IPS DF 19.7 (cell line): ENCODE measurements around the gene PRKACB.
"Not testable (repeated sequence)": the region's sequence is repeated elsewhere in the genome, so short reads cannot be mapped to it uniquely, and the experiment has no call there.

Experiments
- DNase-seq: peaks from one replicate; pipeline ENCODE4 v3.0.0-alpha.2; 2013; ENCODE audit warnings: low read depth, low spot score

Gene PRKACB

DNA sequence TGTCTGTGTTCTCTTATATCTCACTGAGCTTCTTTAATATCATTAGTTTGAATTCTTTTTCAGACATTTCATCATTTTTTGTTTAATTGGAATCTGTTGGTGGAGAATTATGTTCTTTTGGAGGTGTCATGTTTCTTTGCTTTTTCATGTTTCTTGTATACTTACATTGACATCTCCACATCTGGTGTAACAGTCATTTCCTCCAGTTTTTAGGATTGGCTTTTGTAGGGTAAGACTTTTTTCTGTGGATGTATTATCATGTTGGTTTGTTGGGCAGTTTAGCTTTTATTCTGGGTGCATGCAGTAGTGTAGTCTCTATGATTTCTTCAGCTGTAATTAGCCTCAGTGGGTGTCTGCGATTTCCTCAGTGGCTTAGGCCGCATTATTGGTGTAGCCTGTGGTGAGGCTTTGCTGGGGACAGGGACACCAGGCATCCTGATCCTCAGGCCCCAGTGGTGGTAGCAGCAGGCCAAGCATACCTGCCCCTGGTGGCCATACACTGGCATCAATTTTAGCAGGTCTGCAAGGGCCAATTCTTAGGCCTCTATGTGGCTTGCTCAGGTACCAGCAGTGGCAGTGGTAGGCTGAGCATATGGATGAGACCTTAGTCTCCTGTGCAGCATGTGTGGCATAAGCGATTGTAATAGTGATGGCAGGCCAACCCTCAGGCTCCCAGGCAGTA is 79.8 kb downstream of the PRKACB start:
- no peak for DNase-seq

DNA sequence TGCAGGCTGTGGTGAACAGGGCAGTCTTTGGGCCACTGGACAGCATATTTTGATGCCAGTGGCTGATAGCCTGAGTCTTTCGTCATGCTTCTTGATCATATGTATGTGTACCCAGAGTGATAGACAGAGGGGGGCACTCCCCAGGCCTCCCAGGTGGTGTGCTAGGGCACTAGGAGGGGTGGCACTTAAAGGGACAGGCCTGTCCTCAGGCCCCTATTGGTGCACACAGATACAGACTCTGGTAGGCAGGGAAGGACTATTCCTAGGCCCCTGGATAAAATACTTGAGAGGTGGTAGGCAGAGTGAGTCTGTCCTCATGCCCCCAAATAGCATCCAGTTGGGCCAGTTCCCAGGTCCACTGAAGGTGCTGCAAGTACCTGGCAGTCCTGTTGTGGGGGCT is 80.8 kb downstream of the PRKACB start:
- DNase-seq: no peak

DNA sequence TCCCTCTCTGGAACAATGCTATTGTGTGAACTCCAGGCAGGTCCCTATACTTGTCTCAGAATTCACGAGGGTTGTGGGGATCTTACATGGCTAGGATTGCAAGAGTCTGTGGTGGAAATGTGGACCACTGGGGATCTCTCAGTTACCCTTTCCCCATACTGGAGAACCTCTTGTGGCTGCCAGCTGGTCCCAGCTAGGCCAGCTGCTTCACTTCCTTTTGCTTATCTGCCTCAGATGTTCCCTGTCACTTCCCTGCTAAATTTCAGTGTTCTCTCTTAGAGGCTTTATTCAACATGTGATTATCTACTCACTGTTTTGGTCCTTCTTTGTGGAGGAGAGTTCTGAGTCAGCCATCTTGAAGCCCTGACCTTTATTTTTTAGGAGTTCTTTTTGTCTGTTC is 81.6 kb downstream of the PRKACB start:
- no peak for DNase-seq

DNA sequence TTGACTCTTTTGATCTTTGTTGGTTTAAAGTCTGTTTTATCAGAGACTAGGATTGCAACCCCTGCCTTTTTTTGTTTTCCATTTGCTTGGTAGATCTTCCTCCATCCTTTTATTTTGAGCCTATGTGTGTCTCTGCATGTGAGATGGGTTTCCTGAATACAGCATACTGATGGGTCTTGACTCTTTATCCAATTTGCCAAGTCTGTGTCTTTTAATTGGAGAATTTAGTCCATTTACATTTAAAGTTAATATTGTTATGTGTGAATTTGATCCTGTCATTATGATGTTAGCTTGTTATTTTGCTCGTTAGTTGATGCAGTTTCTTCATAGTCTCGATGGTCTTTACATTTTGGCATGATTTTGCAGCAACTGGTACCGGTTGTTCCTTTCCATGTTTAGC is 88.6 kb downstream of the PRKACB start:
- DNase-seq: not testable (repeated sequence)

DNA sequence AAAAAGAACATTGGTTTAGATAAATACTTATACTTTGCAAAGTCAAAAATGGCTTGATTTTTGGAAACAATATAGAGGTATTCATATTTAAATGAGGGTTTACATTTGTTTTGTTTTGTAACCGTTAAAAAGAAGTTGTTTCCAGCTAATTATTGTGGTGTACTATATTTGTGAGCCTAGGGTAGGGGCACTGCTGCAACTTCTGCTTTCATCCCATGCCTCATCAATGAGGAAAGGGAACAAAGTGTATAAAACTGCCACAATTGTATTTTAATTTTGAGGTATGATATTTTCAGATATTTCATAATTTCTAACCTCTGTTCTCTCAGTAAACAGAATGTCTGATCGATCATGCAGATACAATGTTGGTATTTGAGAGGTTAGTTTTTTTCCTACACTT is 92.2 kb downstream of the PRKACB start:
- no peak for DNase-seq

DNA sequence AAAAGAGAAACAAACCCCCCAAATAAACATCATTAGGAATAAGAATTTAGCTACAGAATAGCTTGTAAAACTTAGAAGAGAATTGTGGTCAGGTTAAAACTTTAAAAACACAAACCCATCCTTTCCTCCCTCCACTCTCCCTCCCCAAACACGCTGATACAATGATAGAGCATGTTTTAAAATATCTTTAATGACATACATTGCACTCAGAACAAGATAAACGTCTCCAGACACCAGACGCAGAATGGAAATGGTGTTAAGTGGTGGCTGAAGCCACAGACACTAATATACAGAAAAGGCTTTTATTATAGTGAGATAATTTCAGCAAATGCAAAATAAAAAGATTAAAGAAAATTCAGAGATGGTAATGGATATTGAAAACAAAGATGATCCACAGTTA is 98.6 kb downstream of the PRKACB start:
- DNase-seq: no peak

DNA sequence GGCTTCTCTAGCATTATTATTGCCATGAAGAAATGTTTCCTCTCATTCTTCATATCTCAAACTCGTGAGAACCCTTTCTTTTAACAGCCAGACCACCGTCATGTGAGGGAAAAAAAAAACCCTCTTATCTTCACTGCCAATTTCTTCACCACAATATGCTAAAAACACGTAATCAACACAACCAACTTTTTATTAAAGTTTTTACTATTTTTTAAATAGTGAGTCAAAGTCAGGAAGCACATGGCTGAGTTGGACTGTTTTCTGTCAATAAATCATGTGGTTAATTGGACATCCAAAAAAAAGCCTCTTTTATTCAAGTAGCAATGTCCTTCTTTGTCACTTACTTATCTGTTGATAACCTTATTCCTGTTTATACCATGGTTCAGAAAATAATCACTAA is 101.5 kb downstream of the PRKACB start:
- DNase-seq: no peak

DNA sequence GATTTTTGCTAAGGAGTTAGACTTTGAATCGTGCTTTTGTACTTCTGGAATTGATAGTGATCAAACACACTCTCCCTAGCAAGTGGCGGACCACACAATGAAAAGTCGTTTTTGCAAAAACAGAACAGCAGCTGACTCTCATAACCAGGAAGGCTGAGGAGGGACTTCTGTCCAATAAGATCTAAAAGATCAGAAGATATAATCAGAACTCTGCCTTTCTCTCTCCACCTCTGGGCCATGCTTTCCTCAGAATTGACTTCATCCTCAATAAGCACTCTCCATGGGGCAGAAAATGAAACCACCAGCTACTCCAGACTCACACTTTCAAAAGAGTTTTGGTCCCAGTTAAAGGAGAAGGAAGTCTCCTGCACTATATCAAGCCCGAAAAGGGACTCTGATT is 102.1 kb downstream of the PRKACB start:
- DNase-seq: no peak

DNA sequence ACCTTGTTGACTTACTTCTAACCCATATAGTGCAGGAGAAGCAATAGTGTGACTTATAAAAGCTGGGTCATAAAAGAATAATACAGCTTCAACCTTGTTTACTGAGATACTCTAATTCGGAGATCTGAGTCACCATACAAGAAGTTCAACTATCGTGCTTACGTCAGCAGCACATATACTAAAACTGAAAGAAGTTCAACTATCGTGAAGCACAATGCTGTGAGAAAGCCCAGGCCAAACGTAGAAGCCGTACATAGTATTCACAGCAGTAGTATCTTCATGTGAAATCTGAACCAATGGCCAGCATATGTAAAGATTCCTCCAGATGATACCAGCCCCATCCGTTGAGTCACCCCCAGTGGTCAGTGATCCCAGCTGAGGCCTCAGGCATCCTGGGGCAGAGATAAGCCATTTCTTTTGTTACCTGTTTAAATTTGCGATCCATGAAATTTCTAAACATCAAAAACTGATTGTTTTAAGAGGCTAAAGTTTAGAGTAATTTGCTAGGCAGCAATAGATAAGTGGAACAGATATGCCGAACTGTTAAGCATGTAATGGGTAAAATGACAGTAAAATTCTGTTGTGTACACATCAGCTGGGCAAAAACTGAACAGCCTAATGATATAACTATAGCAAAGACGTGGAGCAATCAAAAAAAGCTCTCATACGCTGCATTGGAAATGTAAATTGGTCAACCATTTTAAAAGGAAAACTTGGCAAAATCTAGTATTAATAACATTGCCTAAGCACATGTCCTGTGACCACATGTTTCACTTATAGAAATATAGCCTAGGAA is 103.6 kb downstream of the PRKACB start:
- DNase-seq: no peak

DNA sequence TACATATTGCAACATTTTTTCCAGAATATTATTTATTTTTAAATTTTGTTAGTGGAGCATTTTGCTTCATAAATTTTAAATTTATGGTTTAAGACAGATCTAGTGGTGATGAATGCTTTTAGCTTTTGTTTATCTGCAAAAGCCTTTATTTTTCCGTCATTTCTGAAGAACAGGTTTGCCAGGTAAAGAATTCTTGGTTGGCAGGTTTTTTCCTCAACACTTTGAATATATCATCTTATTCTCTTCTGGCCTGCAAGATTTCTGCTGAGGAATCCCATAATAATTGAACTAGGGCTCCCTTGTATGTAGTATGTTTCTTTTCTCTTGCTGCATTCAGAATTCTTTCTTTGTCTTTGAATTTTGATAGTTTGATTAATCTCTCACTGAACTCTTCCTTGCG is 106.6 kb downstream of the PRKACB start:
- no peak for DNase-seq

DNA sequence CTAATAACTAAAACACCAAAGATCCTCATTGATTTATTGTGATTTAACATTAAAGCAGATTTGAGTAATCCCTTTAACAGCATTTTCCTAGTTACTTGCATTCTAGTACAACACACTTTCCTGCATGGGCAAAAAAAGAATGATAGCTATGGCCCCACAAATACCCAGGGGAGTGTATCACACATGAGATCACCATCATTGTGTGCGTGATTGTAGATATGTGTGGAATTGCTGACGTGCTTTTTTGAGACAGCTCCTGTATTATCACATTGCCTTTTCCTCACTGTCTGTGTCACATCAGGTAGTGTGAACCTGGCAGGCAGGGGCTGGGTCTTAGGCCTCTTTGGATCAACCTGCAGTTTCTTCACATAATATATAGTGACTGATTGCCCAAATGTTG is 109.0 kb downstream of the PRKACB start:
- DNase-seq: no peak

DNA sequence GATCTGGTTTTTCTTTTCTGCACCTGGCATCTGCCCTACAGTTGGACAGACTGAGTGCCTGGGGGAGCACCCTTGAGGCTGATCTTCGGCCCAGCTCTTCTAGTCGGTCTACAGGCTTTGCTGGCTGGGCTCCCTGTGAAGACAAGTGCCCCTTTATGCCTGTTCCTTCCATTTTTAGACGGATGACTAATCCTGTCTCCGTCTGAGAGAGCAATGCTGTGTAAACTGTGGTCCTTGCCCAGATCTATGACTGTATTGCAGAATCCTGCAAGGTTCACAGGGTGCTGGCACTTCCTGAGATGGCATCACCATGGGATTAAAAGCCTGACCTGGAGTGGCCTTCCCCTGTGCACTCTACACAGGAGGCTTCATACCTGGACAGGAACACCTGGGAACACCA is 109.8 kb downstream of the PRKACB start:
- no peak for DNase-seq

DNA sequence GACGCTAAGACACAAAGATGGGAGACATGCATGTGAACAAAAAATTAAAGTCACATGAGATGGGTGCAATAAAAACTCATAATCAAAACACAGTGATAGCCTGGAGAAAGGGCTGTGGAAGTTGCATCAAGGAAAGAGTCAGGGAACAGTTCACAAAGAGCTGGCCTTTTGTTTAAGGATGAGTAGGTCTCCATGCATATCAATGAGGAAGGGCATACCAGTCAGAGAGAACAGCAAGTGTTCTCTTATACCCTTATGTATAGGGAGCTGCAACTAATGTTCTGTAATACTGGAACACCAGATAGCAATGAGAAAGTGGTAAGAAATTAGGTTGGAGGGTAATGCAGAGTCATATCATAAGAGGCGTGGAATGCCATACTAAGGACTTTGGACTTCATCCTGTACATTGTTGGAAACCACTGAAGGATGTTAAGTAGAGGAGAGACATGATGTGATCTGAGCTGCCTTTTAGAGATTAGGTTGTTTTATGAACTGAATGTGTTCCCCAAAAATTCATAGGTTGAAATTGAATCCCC is 110.7 kb downstream of the PRKACB start:
- DNase-seq: no peak

DNA sequence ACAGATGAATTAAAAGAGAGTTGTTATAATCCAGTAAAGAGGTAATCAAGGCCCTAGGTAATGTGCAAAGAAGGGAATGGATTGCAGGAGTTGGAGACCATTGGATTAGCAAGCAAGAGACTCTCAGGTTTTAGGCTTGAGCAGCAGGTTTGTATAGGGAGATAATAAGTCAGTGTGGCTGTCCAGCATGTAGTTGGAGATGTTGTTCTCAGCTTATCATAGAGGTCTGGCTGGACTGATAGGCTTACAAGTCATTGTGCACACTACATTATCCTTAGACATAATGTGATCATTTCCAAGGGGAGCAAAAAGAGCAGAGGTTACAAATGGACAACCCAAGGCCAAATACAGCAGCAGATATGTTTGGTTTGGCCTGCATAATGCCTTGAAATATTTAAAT is 111.5 kb downstream of the PRKACB start:
- no peak for DNase-seq

DNA sequence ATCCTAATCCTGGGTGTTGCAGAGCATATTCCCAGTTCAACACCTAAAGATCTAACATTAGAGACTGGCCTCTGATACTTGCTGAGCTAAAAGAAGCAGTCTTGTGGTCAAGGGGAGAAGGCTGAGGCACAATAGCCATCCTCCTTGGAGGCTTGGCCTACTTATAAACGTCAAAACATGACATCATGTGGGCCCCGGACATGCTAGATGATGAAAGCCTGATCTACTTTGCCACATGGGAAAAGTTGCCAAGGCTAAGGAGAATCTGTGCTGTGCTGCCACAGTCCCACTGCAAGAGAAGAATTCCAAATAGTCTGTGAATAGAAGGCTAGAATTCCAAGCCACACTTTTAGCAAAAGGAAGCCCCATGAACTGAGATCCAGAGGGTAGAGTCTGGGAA is 113.5 kb downstream of the PRKACB start:
- DNase-seq: no peak

DNA sequence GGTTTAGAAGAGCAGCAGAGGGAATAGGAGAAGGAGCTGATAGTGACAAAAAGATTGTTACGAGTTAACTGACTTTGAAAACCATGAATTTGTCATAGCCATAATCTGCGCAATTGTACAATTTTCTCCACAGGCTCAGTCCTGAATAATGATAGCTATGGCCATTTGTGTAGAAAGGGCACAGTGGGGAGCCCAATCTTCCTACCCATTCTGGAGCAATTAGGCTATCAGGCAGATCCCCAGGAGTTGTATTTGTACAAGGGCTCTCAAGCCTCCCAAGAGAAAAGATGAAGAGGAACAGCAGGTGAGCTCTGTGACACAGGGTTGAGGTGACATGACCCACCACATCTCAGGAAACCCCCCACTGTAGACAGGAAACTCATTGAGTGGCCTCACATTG is 115.3 kb downstream of the PRKACB start:
- no peak for DNase-seq

DNA sequence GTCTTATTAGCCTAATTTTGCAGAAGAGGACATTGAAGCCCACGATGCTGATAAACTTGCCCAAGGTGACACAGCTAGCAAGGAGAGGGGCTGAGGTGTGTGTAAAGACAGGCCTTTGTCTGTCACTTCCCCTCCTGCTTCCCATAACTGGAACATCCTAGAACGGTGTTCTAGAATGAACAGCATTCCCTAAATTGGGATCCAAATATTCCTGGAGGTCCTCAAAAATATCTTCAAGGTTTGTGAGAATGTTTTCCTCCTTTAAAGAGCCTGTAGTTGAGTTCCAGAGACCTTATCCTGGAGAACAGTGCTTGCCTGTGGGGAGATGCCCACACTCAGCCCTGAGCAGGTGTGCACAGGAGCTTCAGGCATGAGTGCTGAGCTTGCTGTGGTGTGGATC is 115.9 kb downstream of the PRKACB start:
- no peak for DNase-seq

DNA sequence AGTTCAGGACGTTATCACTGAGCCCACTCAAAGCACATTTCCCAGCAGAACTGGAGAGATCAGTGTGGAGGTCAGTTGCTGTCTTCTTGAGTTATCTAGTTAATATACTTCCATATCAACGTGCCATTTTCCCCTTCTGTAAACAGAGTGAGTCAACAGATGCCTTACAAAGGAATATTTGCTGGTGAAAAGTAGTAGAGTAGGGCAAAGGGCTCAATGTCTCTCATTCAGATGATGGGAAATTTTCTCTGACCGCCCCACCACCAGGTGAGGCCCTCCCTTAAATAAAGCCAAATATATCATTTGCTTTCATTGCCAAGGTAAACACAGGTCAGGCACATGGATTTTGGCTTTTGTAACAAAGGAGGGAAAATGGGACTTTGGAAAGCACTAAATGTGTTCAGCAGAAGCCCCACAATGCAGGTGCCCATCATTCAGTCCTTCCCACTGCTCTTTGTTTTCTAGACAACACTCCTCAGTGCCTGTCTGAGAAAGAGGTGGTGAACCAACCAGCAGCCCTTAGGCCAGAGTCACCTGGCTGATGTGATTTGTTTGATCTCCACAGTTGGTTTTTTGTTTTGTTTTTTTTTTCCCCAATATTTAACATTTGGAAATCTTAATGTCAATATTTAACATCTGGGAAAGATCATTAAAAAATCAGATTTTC is 116.9 kb downstream of the PRKACB start:
- DNase-seq: no peak

DNA sequence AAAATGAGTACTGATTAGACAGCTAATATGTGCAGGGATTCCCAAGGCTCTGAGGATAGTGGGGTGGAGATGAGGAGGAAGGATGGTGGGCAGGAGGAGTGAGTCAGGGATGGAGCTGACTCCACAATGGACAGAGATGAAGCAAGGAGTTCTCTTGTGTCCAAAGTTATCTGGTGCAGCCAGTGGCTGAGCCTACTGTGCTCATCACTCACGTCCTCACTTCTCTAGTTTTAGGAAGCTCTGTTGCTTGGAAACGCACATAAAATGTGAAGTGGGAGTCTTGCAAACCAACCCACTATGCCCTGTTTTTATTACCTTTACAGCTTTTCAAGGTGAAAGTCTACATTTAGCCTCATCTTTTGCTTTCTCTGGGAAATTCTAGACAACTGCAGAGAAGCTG is 120.9 kb downstream of the PRKACB start:
- no peak for DNase-seq

DNA sequence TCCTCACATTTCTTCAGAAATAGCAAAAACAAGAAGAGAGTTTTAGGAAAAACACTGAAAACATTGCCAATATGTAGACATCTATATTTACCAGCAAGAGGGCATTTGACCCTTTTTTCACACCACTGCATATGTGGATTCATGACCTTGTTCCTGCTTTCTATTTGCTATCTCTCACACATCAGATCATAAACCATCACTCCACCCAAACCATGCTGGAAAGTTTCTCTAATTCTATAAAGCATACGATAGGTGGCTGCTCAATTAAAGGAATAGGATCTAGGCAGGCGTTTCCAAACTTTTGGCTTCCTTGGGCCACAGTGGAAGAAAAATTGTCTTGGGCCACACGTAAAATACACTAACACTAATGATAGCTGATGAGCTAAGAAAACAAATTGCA is 121.8 kb downstream of the PRKACB start:
- DNase-seq: no peak

DNA sequence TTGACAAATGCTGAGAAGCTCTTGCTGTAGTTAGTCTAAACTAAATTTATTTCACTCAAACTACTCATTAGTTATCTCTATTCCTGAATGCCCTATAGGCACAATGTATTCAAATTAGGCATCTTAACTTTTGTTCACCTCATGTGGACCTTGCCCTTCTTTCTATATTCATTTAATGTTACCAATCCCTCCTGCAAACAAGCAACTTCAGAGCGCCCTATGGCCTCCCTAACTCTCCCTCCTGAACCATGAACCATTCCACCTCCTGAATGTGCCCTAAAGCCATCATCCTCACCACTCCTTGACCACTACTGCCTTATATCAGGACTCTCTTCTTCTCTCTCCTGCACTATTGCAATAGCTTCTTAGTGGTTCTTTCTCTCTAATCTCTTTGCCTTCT is 122.7 kb downstream of the PRKACB start:
- DNase-seq: no peak

DNA sequence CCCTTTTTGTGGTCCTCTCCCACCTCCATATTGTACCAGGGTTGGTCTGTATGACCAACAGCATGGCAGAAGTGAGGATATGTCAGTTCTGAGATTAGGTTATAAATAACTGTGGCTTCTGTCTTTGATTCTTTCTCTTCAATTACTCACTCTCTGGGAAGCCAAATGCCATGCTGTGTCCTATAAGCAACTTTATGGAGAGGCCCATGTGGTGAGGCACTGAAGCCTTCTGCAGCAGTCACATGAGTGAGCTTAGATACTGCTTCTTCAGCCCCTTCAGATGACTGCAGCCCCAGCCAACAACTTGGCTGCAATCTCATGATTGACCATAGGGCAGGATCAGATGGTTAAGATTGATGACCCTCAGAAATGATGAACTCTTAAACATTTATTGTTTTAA is 123.4 kb downstream of the PRKACB start:
- no peak for DNase-seq

DNA sequence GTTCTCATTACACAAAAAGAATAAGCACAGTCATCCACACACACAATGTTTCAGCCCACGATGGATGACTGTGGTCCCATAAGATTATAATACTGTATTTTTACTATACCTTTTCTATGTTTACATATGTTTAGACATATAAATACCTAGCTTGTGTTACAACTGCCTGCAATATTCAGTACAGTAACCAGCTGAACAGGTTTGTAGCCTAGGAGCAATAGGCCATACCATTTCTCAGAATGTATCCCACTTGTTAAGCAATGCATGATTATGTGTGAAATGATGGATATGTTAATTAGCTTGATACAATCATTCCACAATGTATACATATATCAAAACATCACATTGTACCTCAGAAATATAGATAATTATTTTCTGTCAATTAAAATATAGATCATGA is 124.3 kb downstream of the PRKACB start:
- no peak for DNase-seq
